ENCODE measurements around the gene IMPA2. TPM values are rescaled to one million over a fixed set of nuclear protein-coding genes. Genes with fewer than 3 reads are reported as not detected.
A peak's percentile ranks its signal among the peaks of the same experiment; 100 is the strongest.

Gene IMPA2
- total and polyA plus RNA-seq, 2 of the 8 experiments (the other 6 are each of a cell fraction or from before 2014, with no cell fraction given), result 102 to 140 TPM

- Histone ChIP-seq H3K4me1 (replicated peaks in 1 of 4; ENCODE audit: control insufficient read depth in 3 of 4, insufficient read depth in 4 of 4, low read length in 3 of 4) (peaks cover 3 to 5% (median 4%) of the 10 kb centered on the region in 4 experiments; a peak in 6 of 7 replicates), H4K5ac (ENCODE audit: insufficient read length, low read depth, low read length) (no peak overlapping the region), H3K27me3 (replicated peaks in 1 of 4; ENCODE audit: control insufficient read depth in 3 of 4, extremely low read depth in 1 of 4, insufficient read depth in 3 of 4, low read length in 3 of 4) (no peaks in the 10 kb centered on the region), H3K4me2 (ENCODE audit: insufficient read depth in 1 of 2, low read depth in 2 of 2, low read length in 2 of 2) (no peak overlapping the region), H3K23me2 (ENCODE audit: low read depth, low read length) (no peaks in the 10 kb centered on the region), H3K18ac (ENCODE audit: extremely low read depth, low read length) (no peak overlapping the region), H3K9ac (replicated peaks in 1 of 4; ENCODE audit: extremely low read depth in 1 of 4, low read depth in 3 of 4, low read length in 3 of 4) (no peak overlapping the region), H2BK15ac (ENCODE audit: low read length) (no peak overlapping the region), H3K27ac (ENCODE audit: low read depth, low read length) (no peak overlapping the region), H4K8ac (ENCODE audit: extremely low read depth, insufficient read depth, low read length) (no peak overlapping the region), H3K9me3 (ENCODE audit: insufficient read depth in 2 of 2, low read depth in 1 of 2, low read length in 1 of 2) (no peaks in the 10 kb centered on the region), H3K4me3 (ENCODE audit: extremely low read depth in 1 of 4, insufficient read depth in 2 of 4, low read depth in 3 of 4, low read length in 4 of 4) (no peak overlapping the region), H2AK5ac (ENCODE audit: low read depth, low read length) (peak overlapping the region; percentile 25; the same call in 1 of the 2 replicates), H3K56ac (replicated peaks; ENCODE audit: insufficient read length, low read depth, low read length) (no peak overlapping the region), H2BK120ac (replicated peaks; ENCODE audit: low read depth, low read length) (no peak overlapping the region), H3K79me1 (ENCODE audit: low read depth, low read length) (no peaks in the 10 kb centered on the region), H3K4ac (replicated peaks; ENCODE audit: insufficient read length, low read depth, low read length) (no peak overlapping the region), H3K36me3 (ENCODE audit: control insufficient read depth in 2 of 4, insufficient read depth in 4 of 4, low read length in 3 of 4) (no peaks in the 10 kb centered on the region), H3K14ac (ENCODE audit: insufficient read length) (no peak overlapping the region), H4K20me1 (replicated peaks in 1 of 2; ENCODE audit: control insufficient read depth in 1 of 2, insufficient read depth in 2 of 2, low read length in 2 of 2) (no peaks in the 10 kb centered on the region), H3K23ac (ENCODE audit: insufficient read length) (no peak overlapping the region), H2BK12ac (ENCODE audit: low read depth, low read length) (no peak overlapping the region), H2BK5ac (ENCODE audit: low read depth, low read length) (no peak overlapping the region), H3K79me2 (ENCODE audit: control insufficient read depth in 1 of 2, insufficient read depth in 2 of 2, low read length in 2 of 2) (no peaks in the 10 kb centered on the region), H4K91ac (replicated peaks; ENCODE audit: insufficient read length, low read length) (no peak overlapping the region), H2AFZ (ENCODE audit: low read length) (no peak overlapping the region), H2BK20ac (ENCODE audit: low read length) (no peak overlapping the region)
- DNase-seq (ENCODE audit: low read depth in 1 of 2, low spot score in 2 of 2) (no peak), FAIRE-seq (no peak)
- POLR2A ChIA-PET (ENCODE audit: partially characterized antibody), result interaction anchor here (1.0 to 1.5 kb wide), 2 partner anchors 20 to 46 kb away, joined by 3 to 4 read pairs; no protein-coding TSS in a partner anchor
- CTCF ChIA-PET (ENCODE audit: partially characterized antibody), result interaction anchor here (0.7 to 22.3 kb wide), 6 partner anchors 9 to 101 kb away, joined by 3 to 471 read pairs (median 4); no protein-coding TSS in a partner anchor
- 91% methylated on average over 5 of the region's 5 CpGs; no CpG with 5 or more reads in 1 of the 2 experiments for WGBS, 2 experiments (ENCODE audit: extremely low coverage in 1 of 2, insufficient coverage in 1 of 2, insufficient read length in 1 of 2, insufficient replicate concordance in 2 of 2, low coverage in 1 of 2, low lambda C conversion rate in 2 of 2, missing lambda C conversion rate in 1 of 2)
- TF ChIP-seq EZH2 (IDR thresholded peaks at IDR 0.05; ENCODE audit: low read depth, low read length, severe bottlenecking) (no peak), BCL11A (IDR thresholded peaks at IDR 0.05; ENCODE audit: low read depth in 2 of 2, low read length in 2 of 2) (no peak), EP300 (IDR thresholded peaks at IDR 0.05; ENCODE audit: borderline replicate concordance in 1 of 2, low read depth in 2 of 2, low read length in 2 of 2) (no peak), SP1 (IDR thresholded peaks at IDR 0.05; ENCODE audit: low read depth, low read length) (no peak), CTBP2 (IDR thresholded peaks at IDR 0.05; ENCODE audit: borderline replicate concordance, insufficient read depth, insufficient read length, low read length) (no peak), NANOG (IDR thresholded peaks at IDR 0.05; ENCODE audit: insufficient read depth, low read depth, low read length, poor library complexity, severe bottlenecking) (no peak), KDM1A (IDR thresholded peaks at IDR 0.05; ENCODE audit: borderline replicate concordance, low read length) (no peak), GABPA (IDR thresholded peaks at IDR 0.05; ENCODE audit: borderline replicate concordance, insufficient read depth, low read length) (no peak), USF2 (IDR thresholded peaks at IDR 0.05; ENCODE audit: low read length) (no peak), POLR2AphosphoS5 (IDR thresholded peaks at IDR 0.05; ENCODE audit: low read depth, low read length) (no peak), CHD1 (IDR thresholded peaks at IDR 0.05; ENCODE audit: low read depth, low read length) (no peak), JUN (IDR thresholded peaks at IDR 0.05; ENCODE audit: low read depth, low read length) (no peak)
Observed at GRCh38 chr18:11944786-11945185, 36.5 kb upstream of the IMPA2 start.

Data from H1 (cell line).